Gastroesophageal sphincter (tissue), 3 donors: ENCODE data around the gene SCAI.

Source experiments
- CTCF ChIP-seq, 4 experiments: fragments of 200-600 bp in 2 of 4; fragments of 450-650 bp in 2 of 4; sonication (generic) in 1 of 4; IDR thresholded peaks; one replicate each; pipeline ENCODE4 v1.5.1; 2017 to 2019; ENCODE audit warnings: antibody characterized with exemption in 4 of 4, mild to moderate bottlenecking in 2 of 4, moderate library complexity in 2 of 4
- POLR2A ChIP-seq, 2 donors: fragments of 450-650 bp; IDR thresholded peaks; one replicate each; pipeline ENCODE4 v1.6.1; 2017; ENCODE audit warnings: antibody characterized with exemption in 2 of 2, mild to moderate bottlenecking in 2 of 2, moderate library complexity in 1 of 2

- no peak for TF ChIP-seq POLR2A (IDR thresholded peaks at IDR 0.05)
- TF ChIP-seq CTCF (IDR thresholded peaks at IDR 0.05): no peak
These were observed 39.4 kb downstream of the SCAI start for GRCh38 chr9:125103770-125104460.
